D721Med (cell line): ENCODE measurements around the gene ICE2.

ENCODE experiments used
- DNase-seq: peaks from one replicate; pipeline ENCODE4 v3.0.0; 2011; ENCODE audit warnings: low spot score; ENCODE audit not compliant: insufficient read length
- FAIRE-seq: peaks from 2 replicates; lab custom pipeline; 2011; peaks lifted over from hg19 to GRCh38; lab: Jason Lieb, UNC
- CTCF ChIP-seq: IDR thresholded peaks from 2 replicates; pipeline ENCODE4 v1.5.1; 2012; ENCODE audit warnings: mild to moderate bottlenecking, control low read depth; ENCODE audit not compliant: insufficient read depth; ENCODE audit errors: missing control alignments

Gene ICE2

GRCh38 chr15:60399931-60400330 lies 79.0 kb downstream of the ICE2 start:
- DNase-seq (no peak), FAIRE-seq (no peak)
- no peak for TF ChIP-seq CTCF

GRCh38 chr15:60399246-60399915 lies 79.6 kb downstream of the ICE2 start:
- DNase-seq (no peak), FAIRE-seq (no peak)
- no peak for TF ChIP-seq CTCF

- FAIRE-seq (no peak), DNase-seq (no peak)
- TF ChIP-seq CTCF = no peak
These were observed 81.0 kb downstream of the ICE2 start, which contains the start of gene ANXA2 for GRCh38 chr15:60397772-60398445. Gene ANXA2 (minus strand): TSS chr15:60397986. CDS start chr15:60386075, 11,911 bp downstream.

GRCh38 chr15:60396958-60397771 lies 81.8 kb downstream of the ICE2 start:
- FAIRE-seq (no peak), DNase-seq (no peak)
- no peak for TF ChIP-seq CTCF

- DNase-seq = no peak
- no peak for FAIRE-seq
- TF ChIP-seq CTCF = no peak
These were observed 82.4 kb downstream of the ICE2 start for GRCh38 chr15:60396560-60396957.

GRCh38 chr15:60396100-60396499 lies 82.8 kb downstream of the ICE2 start:
- no peak for TF ChIP-seq CTCF
- no peak for FAIRE-seq
- DNase-seq = no peak
